Head of caudate nucleus (tissue), 42 donors: ENCODE measurements around the gene RUBCNL.
"Not testable (repeated sequence)": the region's sequence is repeated elsewhere in the genome, so short reads cannot be mapped to it uniquely, and the experiment has no call there.

Experiments used
- DNase-seq, 42 donors: peaks; one replicate each; pipeline versions ENCODE4 v3.0.0 to v3.0.0-alpha.2; 2020 to 2021; ENCODE audit warnings: mixed read lengths in 7 of 42
- intact Hi-C: fragments of 100-400 bp; cut with DNase I; formaldehyde crosslinking; loops from one replicate; pipeline ENCODE4 v1.15.0; 2022

RUBCNL gene

DNA sequence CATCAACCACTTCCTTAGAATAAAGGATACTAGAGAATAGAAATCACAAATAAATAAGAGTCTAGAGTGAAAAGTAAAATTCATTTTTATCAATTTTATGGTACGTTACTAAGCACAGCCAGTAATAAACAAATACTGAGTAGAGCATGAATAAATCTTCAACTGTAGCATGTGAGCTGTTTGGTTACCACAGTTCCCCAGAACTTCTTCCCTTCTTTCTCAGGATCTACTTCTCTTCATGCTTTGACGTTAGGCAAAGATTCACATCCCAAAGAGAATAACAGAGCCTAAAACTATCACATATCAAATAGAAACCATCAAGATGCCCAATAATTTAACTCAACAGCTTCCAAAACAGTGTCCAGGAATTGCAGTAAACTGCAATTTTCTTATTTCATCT lies 7.4 kb downstream of the RUBCNL start:
- intact Hi-C loops = no loop called here
- DNase-seq = no peak

GRCh38 chr13:46378411-46378810 lies 8.6 kb downstream of the RUBCNL start:
- intact Hi-C loops = no loop called here
- no peak for DNase-seq

DNA sequence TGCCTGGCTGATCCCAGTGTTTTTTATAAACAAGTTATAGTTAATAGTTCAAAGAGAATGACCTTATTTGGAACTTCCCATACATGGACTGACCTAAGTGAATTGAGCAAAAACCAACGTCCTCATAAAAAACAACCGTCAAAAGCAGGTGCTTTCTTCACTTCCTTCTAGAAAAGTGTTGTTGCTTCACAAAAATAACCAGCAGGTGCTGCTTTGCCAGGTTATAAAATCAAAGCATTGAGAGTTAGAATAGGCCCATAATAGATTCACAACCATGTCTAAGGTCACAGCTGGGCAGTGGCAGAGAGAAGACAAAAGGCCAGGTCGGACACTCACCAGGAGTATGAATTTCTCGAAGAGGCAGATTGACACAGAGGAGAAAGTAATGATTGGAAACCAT lies 9.5 kb downstream of the RUBCNL start:
- intact Hi-C loops = no loop called here
- no peak for DNase-seq

GRCh38 chr13:46374710-46375109 lies 12.3 kb downstream of the RUBCNL start:
- no peak for DNase-seq
- intact Hi-C loops = no loop called here

DNA sequence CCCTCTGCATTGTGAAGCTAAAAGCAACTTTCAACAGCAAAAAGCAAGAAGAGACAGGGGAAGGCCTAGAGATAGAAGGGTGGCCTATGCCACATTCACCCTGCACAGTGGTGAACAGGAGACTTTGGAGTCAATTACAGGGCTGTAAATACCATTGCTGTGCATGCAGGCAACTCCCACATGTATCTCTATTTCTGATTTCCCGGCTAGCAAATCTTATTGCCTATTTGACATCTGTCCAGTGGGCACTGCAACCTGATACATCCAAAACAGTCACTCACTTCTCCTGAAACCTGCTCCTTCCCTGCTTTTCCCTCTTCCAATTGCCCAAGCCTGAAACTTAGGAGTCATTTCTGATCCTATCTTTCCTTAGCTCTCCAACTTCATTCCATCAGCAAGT lies 13.4 kb downstream of the RUBCNL start:
- no peak for DNase-seq
- intact Hi-C loops = no loop called here

GRCh38 chr13:46372938-46373337 lies 14.1 kb downstream of the RUBCNL start:
- intact Hi-C loops, DNase-seq: not testable (repeated sequence)

- intact Hi-C loops = no loop called here
- no peak for DNase-seq
Observed at GRCh38 chr13:46372071-46372470, 15.0 kb downstream of the RUBCNL start.

DNA sequence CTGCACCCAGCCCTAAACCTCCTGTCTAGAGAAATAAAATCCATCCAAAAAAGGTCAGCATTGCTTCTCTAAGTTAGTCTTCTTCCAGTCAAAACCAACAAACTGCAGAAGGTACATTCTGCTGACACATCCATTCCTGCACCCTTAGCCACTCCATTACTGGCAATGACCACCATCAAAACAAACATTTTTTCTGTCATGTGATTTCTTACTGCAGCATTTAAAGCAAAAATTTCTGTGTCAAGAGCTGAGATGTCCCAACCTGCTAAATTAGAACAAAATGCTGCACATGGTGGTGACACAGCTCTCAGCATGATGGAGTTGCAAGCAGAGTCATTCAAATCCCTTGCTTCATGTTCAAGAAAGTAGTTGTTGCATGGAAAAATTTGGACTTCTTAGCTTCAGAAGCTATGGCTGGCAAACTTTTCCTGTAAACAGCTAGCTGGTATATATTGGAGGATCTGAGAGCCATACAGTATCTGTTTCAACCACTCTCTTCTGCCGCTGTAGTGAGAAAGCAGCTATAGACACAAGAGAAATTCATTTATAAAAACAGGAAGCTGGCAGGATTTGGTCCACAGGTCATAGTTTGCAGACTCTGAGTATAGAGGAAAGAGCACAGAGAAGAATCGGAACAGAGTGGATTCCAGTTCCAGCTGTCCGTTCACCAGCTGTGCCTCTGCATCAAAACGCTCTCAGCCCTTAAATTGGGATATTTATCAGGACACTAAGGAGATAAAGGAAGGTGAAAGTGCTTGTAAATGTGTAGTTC lies 17.4 kb downstream of the RUBCNL start:
- DNase-seq = no peak

GRCh38 chr13:46367617-46368327 lies 19.3 kb downstream of the RUBCNL start:
- DNase-seq = no peak
- intact Hi-C loops = no loop called here

More for the DNA sequence above, 17.4 kb downstream of the RUBCNL start:
- intact Hi-C loops = no loop called here

- intact Hi-C loops = no loop called here
Observed at GRCh38 chr13:46361276-46361934, 25.6 kb downstream of the RUBCNL start.

DNA sequence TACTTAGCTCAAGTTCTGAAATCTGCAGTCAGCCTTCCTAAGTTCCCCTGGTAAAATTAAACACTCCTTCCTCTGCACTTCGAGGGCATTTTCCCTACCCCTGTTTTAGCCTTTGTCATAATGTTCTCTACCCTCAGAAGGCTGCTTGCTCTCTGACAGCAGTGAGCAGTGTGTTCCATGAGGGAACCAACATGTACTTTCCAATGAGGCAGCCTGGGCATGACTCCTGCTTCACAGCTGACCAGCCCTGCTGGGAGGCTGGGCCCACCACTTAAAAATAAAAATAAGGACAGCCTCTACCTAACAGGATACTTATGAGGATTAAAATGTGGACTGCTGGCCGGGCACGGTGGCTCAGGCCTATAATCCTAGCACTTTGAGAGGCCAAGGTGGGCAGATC lies 26.4 kb downstream of the RUBCNL start:
- intact Hi-C loops = no loop called here

More at GRCh38 chr13:46361276-46361934, 25.6 kb downstream of the RUBCNL start:
- no peak for DNase-seq

DNA sequence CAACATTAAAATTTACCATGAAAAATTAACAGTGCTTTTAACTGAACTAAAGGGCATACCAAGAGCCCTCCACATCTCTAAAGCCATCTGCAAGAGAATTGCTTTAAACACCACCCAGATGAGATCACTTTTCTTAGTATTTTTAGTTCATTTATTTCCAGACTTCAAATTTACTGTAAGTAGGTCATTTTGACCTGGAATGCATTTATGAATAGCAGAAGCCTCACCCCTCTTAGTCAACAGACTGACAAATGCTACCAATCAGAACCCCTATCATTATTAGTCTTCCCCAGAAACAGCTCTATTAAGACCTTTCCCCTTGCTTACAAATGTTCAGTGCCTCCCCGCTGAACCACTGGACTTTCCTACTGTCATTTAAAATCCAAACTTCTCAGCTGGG lies 27.3 kb downstream of the RUBCNL start:
- no peak for DNase-seq
- intact Hi-C loops = no loop called here

More for the DNA sequence above, 26.4 kb downstream of the RUBCNL start:
- DNase-seq = no peak

- intact Hi-C loops = no loop called here
- DNase-seq = no peak
Observed at GRCh38 chr13:46355901-46356590, 31.0 kb downstream of the RUBCNL start.

DNA sequence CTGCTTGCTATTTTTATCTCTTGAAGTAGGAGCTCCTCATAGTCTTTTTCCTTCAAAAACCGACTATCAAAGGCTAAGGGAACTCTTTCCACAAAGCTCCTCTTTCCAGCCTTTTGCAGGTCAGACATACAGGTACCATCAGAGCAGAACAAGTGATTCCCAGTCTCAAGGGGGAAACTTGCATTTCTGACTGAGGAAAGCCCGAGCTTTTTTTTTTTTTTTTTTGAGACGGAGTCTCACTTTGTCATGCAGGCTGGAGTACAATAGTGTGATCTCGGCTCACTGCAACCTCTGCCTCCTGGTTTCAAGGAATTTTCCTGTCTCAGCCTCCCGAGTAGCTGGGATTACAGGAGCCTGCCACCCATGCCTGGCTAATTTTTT lies 32.0 kb downstream of the RUBCNL start:
- intact Hi-C loops = no loop called here

DNA sequence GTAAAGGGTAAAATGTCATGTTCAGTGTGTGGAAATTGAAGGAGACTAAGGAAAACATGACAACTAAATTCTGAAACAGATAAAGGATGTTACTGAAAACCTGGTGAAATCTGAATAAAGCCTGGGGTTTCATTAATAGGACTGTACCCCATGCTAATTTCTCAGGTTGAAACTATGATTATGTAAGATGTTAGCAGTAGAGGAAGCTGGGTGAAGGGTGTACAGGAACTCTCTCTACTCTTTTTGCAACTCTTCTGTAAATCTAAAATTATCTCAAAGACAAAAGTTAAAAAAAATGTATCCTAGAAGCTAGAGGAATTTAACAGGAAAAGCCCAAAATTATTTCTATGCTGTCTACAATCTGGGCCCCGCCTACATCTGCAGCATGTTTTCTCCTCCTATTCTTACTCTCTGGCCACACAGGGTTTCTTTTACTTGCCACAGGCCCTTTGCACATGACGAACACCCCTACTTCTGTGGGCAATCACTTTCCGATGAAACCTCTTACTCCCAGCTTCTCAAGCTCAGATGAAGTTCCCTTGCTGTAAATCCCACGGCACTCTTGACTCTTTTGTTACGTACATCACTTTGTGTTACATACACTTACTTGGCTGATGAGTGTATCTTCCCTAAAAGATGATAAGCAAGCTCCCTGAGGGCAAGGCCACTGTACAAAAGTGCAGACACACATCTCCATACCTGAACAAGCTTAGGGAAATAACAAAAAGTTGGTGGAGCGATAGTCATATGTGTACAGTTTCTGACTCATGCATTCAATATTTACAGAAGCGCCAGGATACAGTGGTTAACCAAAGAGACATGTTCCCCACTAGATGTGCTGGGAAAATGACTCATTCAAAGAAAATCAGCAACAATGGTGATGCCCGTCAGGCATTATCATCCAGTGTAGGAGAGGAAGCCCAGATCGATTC lies 32.6 kb downstream of the RUBCNL start:
- DNase-seq = no peak
- intact Hi-C loops = no loop called here

More for the DNA sequence above, 32.0 kb downstream of the RUBCNL start:
- no peak for DNase-seq

- DNase-seq = peak in 1 of 42 donors; percentile 47
- intact Hi-C loops = no loop called here
Observed at GRCh38 chr13:46352805-46353204, 34.2 kb downstream of the RUBCNL start.

DNA sequence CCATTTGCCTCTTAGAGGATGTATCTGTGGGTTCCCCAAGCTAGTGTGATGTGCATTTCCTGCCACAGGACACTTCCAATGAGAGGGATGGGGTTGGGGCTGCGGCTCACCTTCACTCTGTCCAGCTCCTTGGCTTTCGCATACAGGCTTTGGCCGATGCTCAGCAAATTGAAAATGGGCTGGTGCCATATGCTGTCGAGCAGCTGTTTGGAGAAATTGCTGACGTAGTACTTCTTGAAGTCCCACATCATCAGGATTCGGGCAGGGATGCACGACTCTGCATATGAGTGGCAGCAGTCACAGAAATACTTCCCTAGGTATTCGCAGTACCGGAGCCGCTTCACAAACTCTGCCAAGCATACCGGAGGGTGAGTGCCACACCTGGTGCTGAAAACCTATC lies 37.0 kb downstream of the RUBCNL start:
- intact Hi-C loops = no loop called here
- DNase-seq = no peak

DNA sequence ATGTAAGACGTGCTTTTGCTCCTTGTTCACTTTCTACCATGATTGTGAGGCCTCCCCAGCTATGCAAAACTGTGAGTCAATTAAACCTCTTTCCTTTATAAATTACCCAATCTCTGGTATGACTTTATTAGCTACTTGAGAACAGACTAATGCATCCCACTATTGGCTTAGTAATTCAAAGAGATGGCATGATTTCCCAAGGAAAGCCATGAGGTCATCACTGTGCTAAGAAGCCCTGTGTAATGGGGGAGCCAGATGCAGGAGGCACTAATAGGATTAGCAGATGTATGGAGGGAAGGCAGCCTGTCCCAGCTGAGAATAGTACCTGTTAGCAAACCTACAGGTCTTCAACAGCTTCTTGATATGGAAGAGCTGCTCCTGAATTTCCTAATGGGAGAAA lies 38.1 kb downstream of the RUBCNL start:
- intact Hi-C loops = no loop called here
- no peak for DNase-seq

DNA sequence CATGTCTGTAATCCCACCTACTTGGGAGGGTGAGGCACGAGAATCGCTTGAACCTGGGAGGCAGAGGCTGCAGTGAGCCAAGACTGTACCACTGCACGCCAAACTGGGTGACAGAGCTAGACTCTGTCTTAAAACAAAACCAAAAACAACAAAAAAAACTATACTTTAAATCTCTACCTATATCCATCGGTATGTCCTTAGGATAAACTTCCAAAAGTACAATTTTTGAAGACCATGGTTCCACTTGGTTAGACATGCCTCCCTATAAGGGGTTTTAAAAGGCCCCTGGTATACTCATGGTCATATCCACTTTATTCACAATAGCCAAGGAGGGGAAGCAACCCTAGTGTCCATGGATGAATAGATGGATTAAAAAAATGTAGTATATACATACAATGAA lies 39.8 kb downstream of the RUBCNL start:
- DNase-seq = no peak
- intact Hi-C loops = no loop called here
